Measurements from ENCODE around the gene SDR42E2. TPM values are rescaled to one million over a fixed set of nuclear protein-coding genes. Genes with fewer than 3 reads are reported as not detected.
A peak's percentile ranks its signal among the peaks of the same experiment; 100 is the strongest.
"Not testable (repeated sequence)": the region's sequence is repeated elsewhere in the genome, so short reads cannot be mapped to it uniquely, and the experiment has no call there.

SDR42E2 gene
- total RNA-seq, 2 experiments from 2014 or later: not detected

GRCh38 chr16:22193063-22193411 lies 30.7 kb downstream of the SDR42E2 start:
- Mint-ChIP-seq H3K9me3 (peaks cover 13% of the 10 kb centered on the region), H3K27ac (peak overlapping the region; percentile 98), H3K4me1 (peaks cover 51% of the 10 kb centered on the region), H3K27me3 (peaks cover 6% of the 10 kb centered on the region), H3K36me3 (peaks cover 13% of the 10 kb centered on the region), H3K4me3 (no peak overlapping the region)
- DNase-seq: no peak

- Mint-ChIP-seq H3K4me3 (peak overlapping the region; percentile 80), H3K27me3 (peaks cover 6% of the 10 kb centered on the region), H3K9me3 (peaks cover 13% of the 10 kb centered on the region), H3K36me3 (peaks cover 13% of the 10 kb centered on the region), H3K27ac (peak overlapping the region; percentile 96), H3K4me1 (peaks cover 40% of the 10 kb centered on the region)
- DNase-seq: peak; percentile 48
Observed at GRCh38 chr16:22194707-22195444, 32.6 kb downstream of the SDR42E2 start.

DNA sequence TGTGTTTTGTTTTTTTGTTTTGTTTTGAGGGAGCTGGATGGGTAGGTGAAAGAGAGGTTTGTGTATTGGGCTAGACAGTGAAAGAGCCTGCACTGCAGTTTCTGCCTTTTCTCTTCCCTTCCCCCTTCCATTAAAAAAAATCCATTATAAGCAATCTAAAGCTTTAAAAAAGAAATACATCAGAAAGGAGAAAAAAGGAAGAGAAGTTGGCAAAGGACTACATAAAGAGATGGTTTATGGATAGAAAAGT lies 33.1 kb downstream of the SDR42E2 start:
- peaks cover 40% of the 10 kb centered on the region for H3K4me1 Mint-ChIP-seq
- peak overlapping the region; percentile 80 for H3K4me3 Mint-ChIP-seq
- peaks cover 6% of the 10 kb centered on the region for H3K27me3 Mint-ChIP-seq
- H3K27ac Mint-ChIP-seq: peak overlapping the region; percentile 96
- peaks cover 13% of the 10 kb centered on the region for H3K36me3 Mint-ChIP-seq
- no peak for DNase-seq
- peaks cover 13% of the 10 kb centered on the region for H3K9me3 Mint-ChIP-seq

DNA sequence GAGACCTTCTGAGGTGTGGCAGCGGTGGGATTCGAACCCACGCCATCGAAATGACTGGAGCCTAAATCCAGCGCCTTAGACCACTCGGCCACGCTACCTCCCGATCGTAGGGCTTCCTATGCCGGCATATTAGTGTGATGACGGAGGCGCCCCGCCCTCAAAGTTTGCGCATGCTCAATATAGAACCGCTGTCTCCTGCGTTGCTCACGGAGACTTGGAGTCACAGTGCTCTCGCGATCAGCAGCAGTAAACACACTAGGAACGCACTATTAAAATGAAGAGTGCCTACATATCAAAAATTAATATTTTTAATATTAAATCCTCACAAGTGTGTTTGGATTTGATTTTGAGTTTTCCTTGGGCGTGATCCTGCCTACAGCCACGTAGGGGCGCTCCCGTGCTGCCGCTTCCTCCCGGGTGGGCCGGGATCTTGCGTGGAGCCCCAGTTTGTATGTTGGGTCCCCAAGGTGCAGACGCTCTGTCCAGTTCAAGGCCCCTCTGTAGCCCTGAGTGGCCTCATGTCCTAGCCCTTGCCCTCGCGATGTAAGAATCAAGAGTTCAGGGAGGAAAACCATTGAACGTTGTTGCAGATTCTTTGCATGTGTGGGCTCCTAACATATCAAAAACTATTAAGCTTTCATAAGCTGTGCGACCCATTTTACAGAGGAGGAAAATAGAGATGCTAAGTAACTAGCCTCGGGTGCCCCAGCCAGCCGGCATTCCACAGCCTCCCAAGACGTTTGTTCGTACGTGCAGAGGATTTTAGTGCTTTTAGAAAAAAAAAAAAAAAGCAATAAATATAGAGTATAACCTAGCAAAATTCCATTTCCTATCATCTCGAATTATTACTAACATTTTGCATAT lies 33.6 kb downstream of the SDR42E2 start:
- H3K4me1 Mint-ChIP-seq: peaks cover 40% of the 10 kb centered on the region
- peaks cover 13% of the 10 kb centered on the region for H3K36me3 Mint-ChIP-seq
- peak overlapping the region; percentile 80 for H3K4me3 Mint-ChIP-seq
- peaks cover 6% of the 10 kb centered on the region for H3K27me3 Mint-ChIP-seq
- peak overlapping the region; percentile 96 for H3K27ac Mint-ChIP-seq
- peak; percentile 88 for DNase-seq
- H3K9me3 Mint-ChIP-seq: peaks cover 13% of the 10 kb centered on the region

DNA sequence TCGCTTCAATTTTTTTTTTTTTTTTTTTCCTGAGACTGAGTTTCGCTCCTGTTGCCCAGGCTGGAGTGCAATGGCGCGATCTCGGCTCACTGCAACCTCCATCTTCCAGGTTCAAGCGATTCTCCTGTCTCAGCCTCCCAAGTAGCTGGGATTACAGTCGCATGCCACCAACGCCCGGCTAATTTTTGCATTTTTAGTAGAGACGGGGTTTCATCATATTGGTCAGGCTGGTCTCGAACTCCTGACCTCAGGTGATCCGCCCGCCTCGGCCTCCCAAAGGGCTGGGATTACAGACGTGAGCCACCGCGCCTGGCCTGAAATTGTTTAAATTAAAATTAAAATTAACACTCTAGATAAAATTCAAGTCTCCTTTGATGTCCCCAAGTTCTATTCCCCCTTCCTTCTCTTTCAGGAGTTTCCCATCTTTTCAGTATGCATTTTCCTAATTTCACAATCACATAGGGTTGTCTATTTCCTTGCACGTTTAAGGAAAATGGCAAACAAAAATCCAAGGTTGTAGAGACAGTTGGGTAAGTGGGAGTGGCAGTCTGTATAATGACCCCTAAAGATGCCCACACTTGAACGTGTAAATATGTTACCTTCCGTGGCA lies 34.4 kb downstream of the SDR42E2 start:
- DNase-seq, H3K27me3 Mint-ChIP-seq, H3K27ac Mint-ChIP-seq: not testable (repeated sequence)
- Mint-ChIP-seq H3K9me3 (peaks cover 13% of the 10 kb centered on the region), H3K4me1 (peaks cover 40% of the 10 kb centered on the region), H3K4me3 (peak overlapping the region; percentile 61), H3K36me3 (peaks cover 13% of the 10 kb centered on the region)

GRCh38 chr16:22198547-22199293 lies 36.4 kb downstream of the SDR42E2 start:
- Mint-ChIP-seq H3K4me3 (no peak overlapping the region), H3K4me1 (peaks cover 28% of the 10 kb centered on the region), H3K27me3 (peaks cover 6% of the 10 kb centered on the region), H3K9me3 (peaks cover 8% of the 10 kb centered on the region), H3K36me3 (peaks cover 10% of the 10 kb centered on the region), H3K27ac (no peak overlapping the region)
- no peak for DNase-seq

GRCh38 chr16:22202261-22202637 lies 39.9 kb downstream of the SDR42E2 start:
- Mint-ChIP-seq H3K4me1 (peaks cover 18% of the 10 kb centered on the region), H3K27me3 (no peaks in the 10 kb centered on the region), H3K9me3 (peaks cover 4% of the 10 kb centered on the region), H3K27ac (no peak overlapping the region), H3K36me3 (peaks cover 1% of the 10 kb centered on the region), H3K4me3 (no peak overlapping the region)
- no peak for DNase-seq

DNA sequence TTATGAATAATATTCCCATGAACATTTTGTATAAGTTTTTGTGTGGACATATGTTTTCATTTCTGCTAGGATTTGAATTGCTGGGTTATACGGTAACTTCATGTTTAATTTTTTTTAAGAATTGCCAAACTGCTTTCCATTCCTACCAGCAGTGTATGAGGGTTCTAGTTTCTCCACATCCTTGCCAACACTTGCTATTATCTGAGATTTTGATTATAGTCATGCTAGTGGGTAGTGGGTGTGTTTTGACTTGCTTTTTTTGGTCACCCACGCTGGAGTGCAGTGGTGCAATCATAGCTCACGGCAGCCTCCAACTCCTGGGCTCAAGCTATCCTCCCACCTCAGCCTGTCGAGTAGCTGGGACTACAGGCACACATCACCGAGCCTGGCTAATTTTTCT lies 40.8 kb downstream of the SDR42E2 start:
- no peak for DNase-seq
- no peak overlapping the region for H3K4me3 Mint-ChIP-seq

DNA sequence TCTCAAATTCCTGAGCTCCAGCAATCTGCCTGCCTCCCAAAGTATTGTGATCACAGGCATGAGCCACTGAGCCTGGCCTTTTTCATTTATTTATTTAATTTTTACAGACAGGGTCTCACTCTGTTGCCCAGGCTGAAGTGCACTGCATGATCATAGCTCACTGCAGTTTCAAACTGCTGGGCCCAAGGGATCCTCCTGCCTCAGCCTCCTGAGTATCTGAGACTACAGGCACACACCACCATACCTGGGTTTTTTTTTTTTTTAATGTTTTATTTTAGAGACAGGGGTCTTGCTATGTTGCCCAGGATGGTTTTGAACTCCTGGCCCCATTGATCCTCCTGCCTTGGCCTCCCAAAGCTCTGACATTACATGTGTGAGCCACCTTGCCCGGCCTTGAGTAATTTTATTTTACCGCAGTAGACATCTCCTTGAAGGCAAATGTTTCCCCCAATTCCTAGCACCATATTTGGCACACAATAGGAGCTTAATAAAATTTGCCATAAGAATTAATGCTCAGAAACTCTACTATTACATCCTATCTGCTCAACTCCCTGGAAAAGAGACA lies 41.9 kb downstream of the SDR42E2 start:
- Mint-ChIP-seq H3K27ac (no peak overlapping the region), H3K27me3 (no peaks in the 10 kb centered on the region), H3K36me3 (peaks cover 12% of the 10 kb centered on the region), H3K4me1 (peaks cover 26% of the 10 kb centered on the region), H3K4me3 (no peak overlapping the region), H3K9me3 (peaks cover 4% of the 10 kb centered on the region)
- no peak for DNase-seq

More for the DNA sequence above, 40.8 kb downstream of the SDR42E2 start:
- Mint-ChIP-seq H3K27me3 (no peaks in the 10 kb centered on the region), H3K9me3 (peaks cover 4% of the 10 kb centered on the region), H3K36me3 (peaks cover 10% of the 10 kb centered on the region), H3K27ac (no peak overlapping the region), H3K4me1 (peaks cover 26% of the 10 kb centered on the region)

- Mint-ChIP-seq H3K4me3 (peak overlapping the region; percentile 68), H3K36me3 (peaks cover 25% of the 10 kb centered on the region), H3K4me1 (peaks cover 39% of the 10 kb centered on the region), H3K9me3 (peaks cover 4% of the 10 kb centered on the region), H3K27ac (peak overlapping the region; percentile 82), H3K27me3 (no peaks in the 10 kb centered on the region)
- DNase-seq: no peak
Observed at GRCh38 chr16:22205577-22206012, 43.3 kb downstream of the SDR42E2 start.

- Mint-ChIP-seq H3K27me3 (no peaks in the 10 kb centered on the region), H3K4me3 (peak within 1 kb of the TSS; percentile 88), H3K9me3 (peaks cover 4% of the 10 kb centered on the region), H3K27ac (peak within 1 kb of the TSS; percentile 90), H3K4me1 (peaks cover 42% of the 10 kb centered on the region), H3K36me3 (peaks cover 31% of the 10 kb centered on the region)
- DNase-seq: peak; percentile 89
Observed at GRCh38 chr16:22206013-22206841, 43.9 kb downstream of the SDR42E2 start, which contains the start of gene EEF2K. TSS of gene EEF2K (plus strand) at chr16:22206278. CDS start at chr16:22225730, 19,452 bp downstream.

DNA sequence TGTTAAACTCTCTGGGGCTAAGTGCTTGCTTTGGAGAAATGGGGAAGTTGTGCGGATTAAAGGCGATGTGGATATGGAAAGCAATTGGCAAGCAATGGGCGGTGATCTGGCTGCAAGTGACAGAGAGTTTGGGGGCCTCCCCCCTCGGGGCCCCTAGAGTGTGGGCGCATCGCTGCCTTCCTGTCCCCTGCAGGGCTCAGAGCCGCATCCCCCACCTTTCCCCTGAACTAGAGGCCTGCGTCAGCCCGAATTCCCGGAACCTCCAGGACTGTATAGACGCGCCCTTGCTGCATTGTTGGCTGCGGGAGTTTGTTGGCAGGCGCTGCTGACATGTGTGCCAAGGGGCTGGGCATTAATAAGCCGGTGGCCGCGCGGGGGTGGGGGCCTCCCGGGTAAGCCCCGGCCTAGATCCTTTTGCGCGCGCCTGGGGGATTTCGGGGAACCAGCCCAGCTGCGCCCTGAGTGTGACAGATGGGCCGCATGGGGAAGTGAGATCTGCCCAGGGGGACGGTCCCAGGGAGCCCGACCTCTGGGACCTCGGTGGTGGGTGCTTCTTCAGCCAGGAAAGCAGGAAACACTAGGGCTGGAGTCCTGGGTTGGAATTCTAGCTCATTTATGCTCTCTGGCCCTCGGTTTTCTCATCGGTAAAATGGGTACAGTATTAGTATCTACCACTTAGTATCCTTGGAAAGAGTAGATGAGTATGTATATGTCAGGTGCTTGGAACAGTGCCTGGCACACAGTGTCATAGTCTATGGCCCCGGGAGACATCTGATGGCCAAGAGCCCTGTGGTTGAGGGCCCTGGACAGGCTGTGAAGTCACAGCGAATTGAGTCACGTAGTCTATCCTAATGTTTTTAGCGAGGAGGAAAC lies 44.8 kb downstream of the SDR42E2 start:
- Mint-ChIP-seq H3K27ac (peak overlapping the region; percentile 90), H3K9me3 (peaks cover 4% of the 10 kb centered on the region), H3K27me3 (no peaks in the 10 kb centered on the region), H3K4me3 (peak overlapping the region; percentile 88), H3K4me1 (peaks cover 42% of the 10 kb centered on the region), H3K36me3 (peaks cover 36% of the 10 kb centered on the region)
- peak; percentile 88 for DNase-seq

DNA sequence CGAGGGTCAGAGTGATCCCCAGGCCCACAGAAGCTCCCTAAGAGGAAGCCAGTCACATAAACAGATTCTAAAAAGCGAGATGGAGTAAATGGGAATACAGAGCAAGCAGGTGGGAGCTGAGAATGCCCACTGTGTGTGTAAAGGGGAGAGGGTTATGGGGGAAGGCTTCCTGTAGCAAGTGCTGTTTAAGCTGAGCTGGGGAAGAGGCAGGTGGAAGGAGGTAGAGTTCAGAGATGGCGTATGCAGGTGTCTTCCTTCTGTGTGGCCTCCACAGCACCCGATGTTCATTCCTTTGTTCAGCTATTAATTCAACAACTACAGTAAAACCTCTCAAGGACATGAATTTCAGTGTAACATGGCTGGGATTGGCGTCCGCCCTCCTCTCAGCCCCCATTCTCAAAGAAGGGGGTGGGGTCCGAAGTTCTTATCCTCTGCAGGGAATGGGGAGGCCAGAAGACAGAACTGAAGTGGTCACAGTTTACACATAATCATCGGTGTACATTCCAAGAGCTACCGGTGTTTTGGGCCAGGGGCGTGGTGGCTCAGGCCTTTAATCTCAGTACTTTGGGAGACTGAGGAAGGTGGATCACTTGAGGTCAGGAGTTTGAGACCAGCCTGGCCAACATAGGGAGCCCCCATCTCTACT lies 45.5 kb downstream of the SDR42E2 start:
- Mint-ChIP-seq H3K4me1 (peaks cover 42% of the 10 kb centered on the region), H3K9me3 (peaks cover 4% of the 10 kb centered on the region), H3K4me3 (peak overlapping the region; percentile 88), H3K27ac (peak overlapping the region; percentile 90), H3K27me3 (no peaks in the 10 kb centered on the region), H3K36me3 (peaks cover 40% of the 10 kb centered on the region)
- no peak for DNase-seq
